Medulla oblongata (tissue), 1 donor: Measurements from ENCODE around the gene ARID3B.

ENCODE experiments used
- DNase-seq: peaks from one replicate; pipeline ENCODE4 v3.0.0-alpha.2; 2015; ENCODE audit errors: extremely low spot score

The ARID3B gene

GRCh38 chr15:74642348-74642733, 101.3 kb downstream of the ARID3B start:
- DNase-seq, result no peak

- no peak for DNase-seq
Observed at GRCh38 chr15:74642734-74643664, 102.0 kb downstream of the ARID3B start.

GRCh38 chr15:74643665-74644204, 102.7 kb downstream of the ARID3B start:
- no peak for DNase-seq

- no peak for DNase-seq
Observed at GRCh38 chr15:74646480-74646879, 105.5 kb downstream of the ARID3B start.
